ENCODE data around the gene OR10A5.

DNA sequence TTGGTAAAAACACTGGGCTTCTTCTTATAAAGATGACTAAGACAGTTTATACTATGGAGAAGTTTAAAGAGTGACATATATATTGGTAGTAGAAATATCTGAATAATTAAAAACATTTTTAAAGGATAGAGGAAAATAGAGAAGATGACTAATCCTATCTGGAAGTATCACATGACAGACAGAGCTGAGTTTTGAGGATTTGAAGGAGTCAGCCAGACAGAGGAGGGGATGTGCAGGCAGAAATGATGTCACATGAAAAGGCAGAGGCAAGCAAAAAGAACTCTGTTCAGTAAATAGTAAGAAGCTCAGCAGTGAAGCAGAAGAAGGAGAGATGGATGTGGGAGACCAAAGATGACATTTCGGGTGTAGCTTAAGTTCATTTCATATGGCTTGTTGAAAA is 19.0 kb downstream of the OR10A5 start:
- TF ChIP-seq CTCF (IDR thresholded peaks at IDR 0.05) (no peak), POLR2A (IDR thresholded peaks at IDR 0.05) (no peak), EP300 (IDR thresholded peaks at IDR 0.05) (no peak), POLR2AphosphoS5 (IDR thresholded peaks at IDR 0.05) (no peak)
